MCF 10A (cell line): ENCODE data around the gene MPL. TPM values are rescaled to one million over a fixed set of nuclear protein-coding genes. Genes with fewer than 3 reads are reported as not detected.

Source experiments
- BruUV-seq: library from RNA; stranded (reverse); fragments of 400-500 nt; replicated peaks from 2 replicates; lab custom pipeline; 2021; lab: Mats Ljungman, UMichigan
- CTCF ChIA-PET: fragments of 300-600 bp; sonication (Branson Sonifier 250); formaldehyde crosslinking; extraction: SDS; loops from one replicate; lab custom pipeline; 2021; ENCODE audit warnings: antibody characterized with exemption, inconsistent platforms; lab: Yijun Ruan, JAX
- POLR2A ChIA-PET: fragments of 300-600, 350-650 bp; sonication (Branson Sonifier 250); formaldehyde crosslinking; extraction: SDS; loops from one replicate; lab custom pipeline; 2020; ENCODE audit warnings: antibody characterized with exemption, inconsistent platforms; lab: Yijun Ruan, JAX
- DNase-seq: peaks from one replicate; pipeline ENCODE4 v3.0.0-alpha.2; 2018; ENCODE audit not compliant: unreplicated experiment
- H3K27ac Mint-ChIP-seq: one replicate; pipeline ENCODE4 v1.8.0; 2022; ENCODE audit warnings: mild to moderate bottlenecking, low read depth, mixed read lengths; ENCODE audit not compliant: unreplicated experiment
- H3K27me3 Mint-ChIP-seq: one replicate; pipeline ENCODE4 v1.8.0; 2022; ENCODE audit warnings: mixed read lengths; ENCODE audit not compliant: insufficient read depth, unreplicated experiment
- H3K36me3 Mint-ChIP-seq: one replicate; pipeline ENCODE4 v1.8.0; 2022; ENCODE audit warnings: mild to moderate bottlenecking, moderate library complexity, mixed read lengths; ENCODE audit not compliant: insufficient read depth, unreplicated experiment
- H3K4me1 Mint-ChIP-seq: one replicate; pipeline ENCODE4 v1.8.0; 2022; ENCODE audit warnings: mixed read lengths; ENCODE audit not compliant: insufficient read depth, unreplicated experiment
- H3K4me3 Mint-ChIP-seq: one replicate; pipeline ENCODE4 v1.8.0; 2022; ENCODE audit warnings: mild to moderate bottlenecking, moderate library complexity, mixed read lengths; ENCODE audit not compliant: unreplicated experiment
- H3K9me3 Mint-ChIP-seq: one replicate; pipeline ENCODE4 v1.8.0; 2022; ENCODE audit warnings: mixed read lengths; ENCODE audit not compliant: unreplicated experiment
- intact Hi-C: fragments of 100-400 bp; cut with micrococcal nuclease; formaldehyde crosslinking; loops from 2 replicates; pipeline ENCODE4 v1.14.1; 2022
- total RNA-seq: library from RNA; stranded (reverse); gene quantifications from 2 replicates; pipeline ENCODE4 v1.2.3, GENCODE V29; 2022
- TF ChIP-seq, protein P1 (sequence below): fragments of 200-600 bp; IDR thresholded peaks from one replicate; pipeline ENCODE4 v1.8.0; 2022; ENCODE audit warnings: antibody characterized with exemption, mild to moderate bottlenecking; ENCODE audit not compliant: unreplicated experiment

The MPL gene
- total RNA-seq, 1 experiment from 2014 or later: not detected

DNA sequence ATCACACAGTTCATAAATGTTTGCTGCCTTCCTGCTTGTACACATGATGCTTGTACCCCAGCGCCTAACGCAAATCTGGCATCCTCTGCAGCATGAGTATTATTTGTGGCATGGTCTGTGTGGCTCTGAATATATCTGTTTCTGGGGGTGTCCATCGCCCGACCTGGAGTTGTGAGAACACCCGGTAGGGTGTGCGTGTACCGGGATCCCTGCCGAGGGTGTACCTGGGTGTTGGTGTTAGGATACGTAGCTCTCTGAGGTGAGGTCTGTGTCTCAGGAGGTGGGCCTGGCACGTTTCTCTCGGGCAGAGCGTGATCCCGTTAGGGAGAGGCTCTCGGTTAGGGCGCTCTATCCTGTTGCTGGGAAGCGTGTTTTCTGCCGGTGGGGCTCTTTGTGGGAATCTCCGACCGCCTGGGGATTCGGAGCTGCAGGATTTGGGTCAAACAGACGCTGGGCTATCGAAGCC is 10.8 kb downstream of the MPL start:
- peak overlapping the region; percentile 82 for H3K4me3 Mint-ChIP-seq
- TF ChIP-seq, protein P1, sequence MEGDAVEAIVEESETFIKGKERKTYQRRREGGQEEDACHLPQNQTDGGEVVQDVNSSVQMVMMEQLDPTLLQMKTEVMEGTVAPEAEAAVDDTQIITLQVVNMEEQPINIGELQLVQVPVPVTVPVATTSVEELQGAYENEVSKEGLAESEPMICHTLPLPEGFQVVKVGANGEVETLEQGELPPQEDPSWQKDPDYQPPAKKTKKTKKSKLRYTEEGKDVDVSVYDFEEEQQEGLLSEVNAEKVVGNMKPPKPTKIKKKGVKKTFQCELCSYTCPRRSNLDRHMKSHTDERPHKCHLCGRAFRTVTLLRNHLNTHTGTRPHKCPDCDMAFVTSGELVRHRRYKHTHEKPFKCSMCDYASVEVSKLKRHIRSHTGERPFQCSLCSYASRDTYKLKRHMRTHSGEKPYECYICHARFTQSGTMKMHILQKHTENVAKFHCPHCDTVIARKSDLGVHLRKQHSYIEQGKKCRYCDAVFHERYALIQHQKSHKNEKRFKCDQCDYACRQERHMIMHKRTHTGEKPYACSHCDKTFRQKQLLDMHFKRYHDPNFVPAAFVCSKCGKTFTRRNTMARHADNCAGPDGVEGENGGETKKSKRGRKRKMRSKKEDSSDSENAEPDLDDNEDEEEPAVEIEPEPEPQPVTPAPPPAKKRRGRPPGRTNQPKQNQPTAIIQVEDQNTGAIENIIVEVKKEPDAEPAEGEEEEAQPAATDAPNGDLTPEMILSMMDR: no peak
- peaks cover 21% of the 10 kb centered on the region for H3K4me1 Mint-ChIP-seq
- intact Hi-C loops: no loop called here
- CTCF ChIA-PET: interaction anchor here (0.6 to 1.5 kb wide), 3 partner anchors 67 to 416 kb away, joined by 3 to 4 read pairs (median 3); no protein-coding TSS in a partner anchor
- no peaks in the 10 kb centered on the region for H3K27me3 Mint-ChIP-seq
- POLR2A ChIA-PET: interaction anchor here (0.6 to 1.8 kb wide), 10 partner anchors 9 to 532 kb away, joined by 3 to 10 read pairs (median 4); partner anchors contain the start of genes C1orf210, CDC20, ELOVL1 and MED8
- no peaks in the 10 kb centered on the region for H3K9me3 Mint-ChIP-seq
- DNase-seq: peak; percentile 52
- peak overlapping the region; percentile 96 for H3K27ac Mint-ChIP-seq
- H3K36me3 Mint-ChIP-seq: no peaks in the 10 kb centered on the region
- TSS peak; percentile 75 for BruUV-seq

DNA sequence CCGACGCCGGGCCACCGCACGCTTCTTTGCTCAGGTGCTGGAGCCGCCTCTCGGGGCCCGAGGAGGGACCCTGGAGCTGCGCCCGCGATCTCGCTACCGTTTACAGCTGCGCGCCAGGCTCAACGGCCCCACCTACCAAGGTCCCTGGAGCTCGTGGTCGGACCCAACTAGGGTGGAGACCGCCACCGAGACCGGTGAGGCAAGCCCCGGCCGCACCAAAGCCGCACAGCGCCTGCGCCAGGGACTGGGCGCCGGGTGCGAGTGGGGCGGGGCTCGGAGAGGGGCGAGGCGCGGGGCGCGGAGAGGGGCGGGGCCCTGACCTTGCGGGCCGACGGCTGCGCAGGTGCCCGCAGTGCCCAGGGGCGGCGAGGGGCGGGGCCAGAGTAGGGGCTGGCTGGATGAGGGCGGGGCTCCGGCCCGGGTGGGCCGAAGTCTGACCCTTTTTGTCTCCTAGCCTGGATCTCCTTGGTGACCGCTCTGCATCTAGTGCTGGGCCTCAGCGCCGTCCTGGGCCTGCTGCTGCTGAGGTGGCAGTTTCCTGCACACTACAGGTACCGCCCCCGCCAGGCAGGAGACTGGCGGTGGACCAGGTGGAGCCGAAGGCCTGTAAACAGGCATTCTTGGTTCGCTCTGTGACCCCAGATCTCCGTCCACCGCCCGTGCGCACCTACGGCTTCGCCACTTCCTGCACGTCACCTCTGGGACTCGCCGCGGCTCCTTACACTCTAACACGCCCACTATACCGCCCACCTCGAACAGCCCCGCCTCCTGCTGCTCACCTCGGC is 11.4 kb downstream of the MPL start:
- peak overlapping the region; percentile 96 for H3K27ac Mint-ChIP-seq
- ChIA-PET POLR2A (interaction anchor here (0.7 to 2.3 kb wide), 9 partner anchors 9 to 533 kb away, joined by 3 to 11 read pairs (median 4); partner anchors contain the start of genes C1orf210, CDC20, ELOVL1 and MED8), CTCF (interaction anchor here (1.0 to 1.5 kb wide), 2 partner anchors 66 to 111 kb away, joined by 3 to 4 read pairs; no protein-coding TSS in a partner anchor)
- peaks cover 21% of the 10 kb centered on the region for H3K4me1 Mint-ChIP-seq
- H3K9me3 Mint-ChIP-seq: no peaks in the 10 kb centered on the region
- no peaks in the 10 kb centered on the region for H3K27me3 Mint-ChIP-seq
- peak overlapping the region; percentile 82 for H3K4me3 Mint-ChIP-seq
- TF ChIP-seq, protein P1: no peak
- intact Hi-C loops: no loop called here
- H3K36me3 Mint-ChIP-seq: no peaks in the 10 kb centered on the region
- DNase-seq: peak; percentile 88
- no TSS peak for BruUV-seq

DNA sequence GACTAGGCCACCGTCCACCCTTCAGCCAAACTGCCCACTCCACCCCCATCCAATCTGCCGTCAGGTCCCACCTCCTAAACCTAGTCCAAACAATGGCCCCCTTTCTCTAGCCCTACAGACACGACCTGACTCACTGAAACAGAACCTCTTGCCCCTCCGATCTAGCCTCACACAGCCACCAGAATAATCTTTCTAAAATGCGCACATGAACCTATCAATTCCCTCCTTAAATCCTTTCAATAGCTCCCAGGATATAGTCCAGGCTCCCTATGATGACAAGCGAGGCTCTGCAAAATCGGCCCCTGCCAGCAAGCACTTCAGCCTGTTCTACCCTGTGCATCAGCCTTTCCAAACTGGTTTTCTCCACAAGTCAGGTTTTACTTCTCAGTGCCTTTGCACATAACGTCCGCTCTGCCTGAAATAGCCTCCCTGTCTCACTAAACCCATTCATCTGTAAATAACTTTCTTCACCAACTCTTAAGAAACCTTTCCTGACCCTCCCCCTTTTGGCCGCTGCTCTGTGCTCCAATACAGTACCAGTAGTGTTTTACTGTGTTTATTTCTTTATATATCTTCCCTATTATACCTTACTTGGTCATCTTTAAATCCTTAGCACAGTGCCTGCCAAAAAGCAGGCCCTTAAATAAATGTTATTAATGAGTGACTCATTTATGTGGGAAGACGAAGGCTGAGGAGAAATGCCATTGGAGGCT is 12.1 kb downstream of the MPL start:
- Mint-ChIP-seq H3K9me3 (no peaks in the 10 kb centered on the region), H3K27me3 (no peaks in the 10 kb centered on the region), H3K27ac (peak overlapping the region; percentile 96), H3K36me3 (no peaks in the 10 kb centered on the region), H3K4me3 (peak overlapping the region; percentile 82), H3K4me1 (peaks cover 21% of the 10 kb centered on the region)
- peak; percentile 41 for DNase-seq
- no TSS peak for BruUV-seq
- TF ChIP-seq, protein P1: no peak
- CTCF ChIA-PET: no interaction called here
- POLR2A ChIA-PET: interaction anchor here (0.8 to 2.3 kb wide), 2 partner anchors 8 to 19 kb away, joined by 5 to 11 read pairs; partner anchors contain the start of genes CDC20 and ELOVL1
- intact Hi-C loops: no loop called here
